SU-DHL-6 (cell line): ENCODE data around the gene PARVB.

ENCODE experiments used
- H2AFZ ChIP-seq: fragments of 200-600 bp; sonication (generic); 2 replicates; pipeline ENCODE4 v1.6.1; 2014; ENCODE audit warnings: low read depth, mild to moderate bottlenecking, moderate library complexity, mixed read lengths, antibody characterized with exemption, low read length; ENCODE audit not compliant: severe bottlenecking
- H3F3A ChIP-seq: fragments of 200-600 bp; shearing (Covaris generic); 2 replicates; pipeline ENCODE4 v1.6.0; 2016; ENCODE audit warnings: antibody characterized with exemption, mild to moderate bottlenecking; ENCODE audit not compliant: insufficient read depth
- H3K27ac ChIP-seq: fragments of 200-600 bp; sonication (generic); 2 replicates; pipeline ENCODE4 v1.5.1; 2016; ENCODE audit warnings: low read depth, mild to moderate bottlenecking, low read length, moderate library complexity, mixed read lengths
- H3K27me3 ChIP-seq: fragments of 200-600 bp; sonication (generic), shearing (Covaris generic); 2 replicates; pipeline ENCODE4 v1.6.0; 2014; ENCODE audit warnings: mild to moderate bottlenecking, low read length
- H3K36me3 ChIP-seq: fragments of 200-600 bp; sonication (generic); 2 replicates; pipeline ENCODE4 v1.6.1; 2014; ENCODE audit warnings: mild to moderate bottlenecking, low read length, mixed read lengths
- H3K4me2 ChIP-seq: fragments of 300-600, 200-600 bp; shearing (Covaris generic), sonication (generic); 2 replicates; pipeline ENCODE4 v1.6.0; 2014; ENCODE audit warnings: low read length, low read depth, mild to moderate bottlenecking; ENCODE audit not compliant: poor library complexity, severe bottlenecking
- H3K4me3 ChIP-seq: fragments of 200-600 bp; sonication (generic); 2 replicates; pipeline ENCODE4 v1.5.1; 2014; ENCODE audit warnings: antibody characterized with exemption, low read length, mild to moderate bottlenecking, mixed read lengths; ENCODE audit not compliant: insufficient read depth, poor library complexity, severe bottlenecking
- H3K79me2 ChIP-seq: fragments of 200-600 bp; sonication (generic); 2 replicates; pipeline ENCODE4 v1.6.1; 2014; ENCODE audit warnings: mild to moderate bottlenecking, low read length, moderate library complexity; ENCODE audit not compliant: insufficient read depth
- H3K9ac ChIP-seq: fragments of 200-600 bp; sonication (generic); 2 replicates; pipeline ENCODE4 v1.7.0; 2014; ENCODE audit warnings: mild to moderate bottlenecking, low read length
- H3K9me2 ChIP-seq: fragments of 200-600 bp; sonication (generic); replicated peaks from 2 replicates; pipeline ENCODE4 v1.6.1; 2014; ENCODE audit warnings: low read length; ENCODE audit not compliant: insufficient read depth
- H3K9me3 ChIP-seq: fragments of 200-600 bp; sonication (generic); 2 replicates; pipeline ENCODE4 v1.6.1; 2014; ENCODE audit warnings: low read length, mixed read lengths; ENCODE audit not compliant: insufficient read depth
- H4K20me1 ChIP-seq: fragments of 200-600 bp; sonication (generic); 2 replicates; pipeline ENCODE4 v1.6.1; 2014; ENCODE audit warnings: low read depth, mild to moderate bottlenecking, antibody characterized with exemption, low read length, moderate library complexity, mixed read lengths
- EZH2phosphoT487 ChIP-seq: fragments of 200-600 bp; sonication (generic), shearing (Covaris generic); conservative IDR thresholded peaks from 2 replicates; pipeline ENCODE4 v1.6.1; 2018; ENCODE audit warnings: mild to moderate bottlenecking, antibody characterized with exemption, low read length, moderate library complexity, mixed read lengths
- TF ChIP-seq, protein P1 (sequence below): fragments of 200-600 bp; sonication (generic); IDR thresholded peaks from one replicate; pipeline ENCODE4 v1.5.1; 2017; ENCODE audit warnings: antibody characterized with exemption, mild to moderate bottlenecking, low read length, moderate library complexity; ENCODE audit not compliant: insufficient read depth, poor library complexity, severe bottlenecking

The PARVB gene

DNA sequence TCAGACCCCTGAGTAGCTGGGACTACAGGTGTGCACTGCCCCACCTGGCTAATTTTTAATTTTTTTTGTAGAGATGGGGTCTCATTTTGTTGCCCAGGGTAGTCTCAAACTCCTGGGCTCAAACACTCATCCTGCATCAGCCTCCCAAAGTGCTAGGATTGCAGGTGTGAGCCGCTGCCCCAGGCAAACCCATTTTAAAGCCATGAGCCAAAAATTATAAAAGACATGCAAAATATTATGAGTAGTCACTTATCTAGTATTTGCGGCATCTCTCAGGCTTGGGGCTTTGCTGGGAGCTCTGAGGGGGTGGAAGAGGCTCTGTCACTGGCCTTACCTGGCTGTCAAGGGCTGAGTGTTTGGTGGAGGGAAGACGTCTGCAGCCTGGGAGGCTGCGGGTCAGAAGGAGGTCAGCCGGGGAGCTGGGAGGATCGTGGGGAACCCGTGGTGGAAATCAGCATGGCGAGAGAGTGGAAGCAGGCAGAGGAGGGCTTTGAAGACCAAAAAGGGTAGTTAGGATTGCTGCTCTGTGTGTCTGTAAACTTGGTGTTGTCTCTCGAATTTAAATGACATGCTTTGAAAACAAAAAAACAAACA lies 87.6 kb downstream of the PARVB start:
- H3K27me3 ChIP-seq: no peaks in the 10 kb centered on the region
- no peak overlapping the region for H3K9ac ChIP-seq
- no peaks in the 10 kb centered on the region for H4K20me1 ChIP-seq
- no peak overlapping the region for H3K4me3 ChIP-seq
- H3K4me2 ChIP-seq: no peak overlapping the region
- H3K36me3 ChIP-seq: no peaks in the 10 kb centered on the region
- no peak overlapping the region for H3K27ac ChIP-seq
- TF ChIP-seq EZH2phosphoT487: no peak
- TF ChIP-seq, protein P1, sequence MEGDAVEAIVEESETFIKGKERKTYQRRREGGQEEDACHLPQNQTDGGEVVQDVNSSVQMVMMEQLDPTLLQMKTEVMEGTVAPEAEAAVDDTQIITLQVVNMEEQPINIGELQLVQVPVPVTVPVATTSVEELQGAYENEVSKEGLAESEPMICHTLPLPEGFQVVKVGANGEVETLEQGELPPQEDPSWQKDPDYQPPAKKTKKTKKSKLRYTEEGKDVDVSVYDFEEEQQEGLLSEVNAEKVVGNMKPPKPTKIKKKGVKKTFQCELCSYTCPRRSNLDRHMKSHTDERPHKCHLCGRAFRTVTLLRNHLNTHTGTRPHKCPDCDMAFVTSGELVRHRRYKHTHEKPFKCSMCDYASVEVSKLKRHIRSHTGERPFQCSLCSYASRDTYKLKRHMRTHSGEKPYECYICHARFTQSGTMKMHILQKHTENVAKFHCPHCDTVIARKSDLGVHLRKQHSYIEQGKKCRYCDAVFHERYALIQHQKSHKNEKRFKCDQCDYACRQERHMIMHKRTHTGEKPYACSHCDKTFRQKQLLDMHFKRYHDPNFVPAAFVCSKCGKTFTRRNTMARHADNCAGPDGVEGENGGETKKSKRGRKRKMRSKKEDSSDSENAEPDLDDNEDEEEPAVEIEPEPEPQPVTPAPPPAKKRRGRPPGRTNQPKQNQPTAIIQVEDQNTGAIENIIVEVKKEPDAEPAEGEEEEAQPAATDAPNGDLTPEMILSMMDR: no peak
- no peaks in the 10 kb centered on the region for H3K9me3 ChIP-seq
- no peaks in the 10 kb centered on the region for H3K79me2 ChIP-seq
- no peaks in the 10 kb centered on the region for H3K9me2 ChIP-seq
- no peak overlapping the region for H2AFZ ChIP-seq
- H3F3A ChIP-seq: no peaks in the 10 kb centered on the region

DNA sequence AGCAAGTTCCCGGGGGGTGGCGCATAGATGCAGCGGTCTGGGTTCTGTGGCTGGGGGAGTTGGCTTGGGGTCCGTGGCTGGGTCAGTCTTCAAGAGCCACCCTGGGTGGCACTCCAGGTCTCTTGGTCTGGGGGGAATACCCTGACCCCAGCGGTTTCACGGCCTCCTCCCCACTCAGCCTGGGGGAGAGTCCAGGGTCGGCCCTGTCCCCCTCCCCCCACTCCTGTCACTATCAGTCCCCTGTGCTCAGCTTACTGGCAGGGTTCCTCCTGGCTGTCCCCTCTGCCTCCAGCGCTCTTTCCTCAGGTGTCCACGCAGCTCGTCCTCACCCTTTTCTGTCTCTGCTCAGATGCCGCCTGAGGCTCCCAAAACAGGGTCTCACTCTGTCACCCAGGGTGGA lies 88.1 kb downstream of the PARVB start:
- no peaks in the 10 kb centered on the region for H4K20me1 ChIP-seq
- no peak overlapping the region for H3K27ac ChIP-seq
- H3K27me3 ChIP-seq: no peaks in the 10 kb centered on the region
- no peaks in the 10 kb centered on the region for H3K36me3 ChIP-seq
- H3K9ac ChIP-seq: no peak overlapping the region
- H3K9me2 ChIP-seq: no peaks in the 10 kb centered on the region
- no peak overlapping the region for H3K4me3 ChIP-seq
- no peaks in the 10 kb centered on the region for H3K9me3 ChIP-seq
- H3K79me2 ChIP-seq: no peaks in the 10 kb centered on the region
- no peak overlapping the region for H3K4me2 ChIP-seq
- TF ChIP-seq, protein P1: no peak
- TF ChIP-seq EZH2phosphoT487: no peak
- H3F3A ChIP-seq: no peaks in the 10 kb centered on the region
- H2AFZ ChIP-seq: no peak overlapping the region

DNA sequence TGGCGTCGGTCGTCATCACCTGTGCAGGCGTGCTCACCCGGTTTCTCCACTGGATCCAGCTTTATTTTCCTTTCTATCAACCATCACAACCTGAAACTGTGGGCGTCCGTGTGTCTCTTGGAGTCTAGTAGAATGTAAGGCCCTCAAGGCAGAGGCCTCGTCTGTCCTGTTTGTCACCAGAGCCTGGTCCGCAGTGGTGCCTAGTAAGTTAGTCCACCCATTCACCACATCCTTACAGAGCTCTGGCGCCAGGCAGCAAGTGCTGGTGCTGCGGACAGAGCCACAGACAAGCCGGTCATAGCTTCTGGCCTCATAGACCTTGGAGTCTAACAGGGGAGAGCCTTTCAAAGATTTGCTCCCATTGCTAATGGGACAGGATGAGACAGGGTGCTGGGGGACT lies 92.2 kb downstream of the PARVB start:
- Histone ChIP-seq H2AFZ (no peak overlapping the region), H4K20me1 (no peaks in the 10 kb centered on the region), H3K27me3 (no peaks in the 10 kb centered on the region), H3K27ac (no peak overlapping the region), H3K4me3 (no peak overlapping the region), H3K9me3 (no peaks in the 10 kb centered on the region), H3K36me3 (no peaks in the 10 kb centered on the region), H3K79me2 (no peaks in the 10 kb centered on the region), H3K4me2 (no peak overlapping the region), H3F3A (no peaks in the 10 kb centered on the region), H3K9me2 (no peaks in the 10 kb centered on the region), H3K9ac (no peak overlapping the region)
- TF ChIP-seq, protein P1: no peak
- no peak for TF ChIP-seq EZH2phosphoT487
